Skeletal muscle cell (primary cell): ENCODE measurements around the gene PTPRC.
"Not testable (repeated sequence)": the region's sequence is repeated elsewhere in the genome, so short reads cannot be mapped to it uniquely, and the experiment has no call there.

ENCODE experiments used
- DNase-seq: peaks from one replicate; pipeline ENCODE4 v3.0.0-alpha.2; 2010; ENCODE audit warnings: low read depth
- H3K4me3 ChIP-seq: 2 replicates; pipeline ENCODE4 v1.5.1; 2011; ENCODE audit warnings: low read depth, mild to moderate bottlenecking, control low read depth, low read length, moderate library complexity

The PTPRC gene, protein sequence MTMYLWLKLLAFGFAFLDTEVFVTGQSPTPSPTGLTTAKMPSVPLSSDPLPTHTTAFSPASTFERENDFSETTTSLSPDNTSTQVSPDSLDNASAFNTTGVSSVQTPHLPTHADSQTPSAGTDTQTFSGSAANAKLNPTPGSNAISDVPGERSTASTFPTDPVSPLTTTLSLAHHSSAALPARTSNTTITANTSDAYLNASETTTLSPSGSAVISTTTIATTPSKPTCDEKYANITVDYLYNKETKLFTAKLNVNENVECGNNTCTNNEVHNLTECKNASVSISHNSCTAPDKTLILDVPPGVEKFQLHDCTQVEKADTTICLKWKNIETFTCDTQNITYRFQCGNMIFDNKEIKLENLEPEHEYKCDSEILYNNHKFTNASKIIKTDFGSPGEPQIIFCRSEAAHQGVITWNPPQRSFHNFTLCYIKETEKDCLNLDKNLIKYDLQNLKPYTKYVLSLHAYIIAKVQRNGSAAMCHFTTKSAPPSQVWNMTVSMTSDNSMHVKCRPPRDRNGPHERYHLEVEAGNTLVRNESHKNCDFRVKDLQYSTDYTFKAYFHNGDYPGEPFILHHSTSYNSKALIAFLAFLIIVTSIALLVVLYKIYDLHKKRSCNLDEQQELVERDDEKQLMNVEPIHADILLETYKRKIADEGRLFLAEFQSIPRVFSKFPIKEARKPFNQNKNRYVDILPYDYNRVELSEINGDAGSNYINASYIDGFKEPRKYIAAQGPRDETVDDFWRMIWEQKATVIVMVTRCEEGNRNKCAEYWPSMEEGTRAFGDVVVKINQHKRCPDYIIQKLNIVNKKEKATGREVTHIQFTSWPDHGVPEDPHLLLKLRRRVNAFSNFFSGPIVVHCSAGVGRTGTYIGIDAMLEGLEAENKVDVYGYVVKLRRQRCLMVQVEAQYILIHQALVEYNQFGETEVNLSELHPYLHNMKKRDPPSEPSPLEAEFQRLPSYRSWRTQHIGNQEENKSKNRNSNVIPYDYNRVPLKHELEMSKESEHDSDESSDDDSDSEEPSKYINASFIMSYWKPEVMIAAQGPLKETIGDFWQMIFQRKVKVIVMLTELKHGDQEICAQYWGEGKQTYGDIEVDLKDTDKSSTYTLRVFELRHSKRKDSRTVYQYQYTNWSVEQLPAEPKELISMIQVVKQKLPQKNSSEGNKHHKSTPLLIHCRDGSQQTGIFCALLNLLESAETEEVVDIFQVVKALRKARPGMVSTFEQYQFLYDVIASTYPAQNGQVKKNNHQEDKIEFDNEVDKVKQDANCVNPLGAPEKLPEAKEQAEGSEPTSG (N-terminal part only)

DNA sequence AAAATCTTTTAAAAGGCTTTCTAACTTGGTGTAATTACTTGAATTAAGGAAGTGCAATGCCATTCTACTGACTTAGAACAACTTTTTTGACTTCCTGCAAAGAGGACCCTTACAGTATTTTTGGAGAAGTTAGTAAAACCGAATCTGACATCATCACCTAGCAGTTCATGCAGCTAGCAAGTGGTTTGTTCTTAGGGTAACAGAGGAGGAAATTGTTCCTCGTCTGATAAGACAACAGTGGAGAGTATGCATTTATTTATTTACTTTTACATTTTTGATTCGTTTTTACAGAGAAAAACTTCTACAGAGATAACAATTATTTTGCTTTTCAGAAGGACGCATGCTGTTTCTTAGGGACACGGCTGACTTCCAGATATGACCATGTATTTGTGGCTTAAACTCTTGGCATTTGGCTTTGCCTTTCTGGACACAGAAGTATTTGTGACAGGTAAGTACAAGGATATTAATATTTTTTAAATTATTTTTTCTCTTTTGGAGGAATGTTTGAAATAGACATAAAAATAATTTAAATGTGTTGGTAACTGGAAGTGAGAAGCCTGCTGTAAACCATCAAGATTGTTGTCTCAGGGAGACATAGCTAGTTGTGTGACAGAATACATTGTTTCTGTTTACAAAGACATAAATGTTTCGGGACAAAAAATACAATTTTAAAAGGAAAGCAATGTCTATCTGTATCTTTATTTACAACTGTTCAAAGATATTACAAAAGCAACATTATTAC, at the start of gene PTPRC:
Gene PTPRC (plus strand): TSS at position 147 of the 742 bp plus-strand sequence. CDS start 229 bp downstream, at position 376.
- DNase-seq: no peak
- no peak within 1 kb of the TSS for H3K4me3 ChIP-seq

GRCh38 chr1:198590454-198590853, 48.4 kb upstream of the PTPRC start:
- no peak overlapping the region for H3K4me3 ChIP-seq
- no peak for DNase-seq

- DNase-seq: no peak
- no peak overlapping the region for H3K4me3 ChIP-seq
Observed at GRCh38 chr1:198595765-198596164, 43.1 kb upstream of the PTPRC start.

DNA sequence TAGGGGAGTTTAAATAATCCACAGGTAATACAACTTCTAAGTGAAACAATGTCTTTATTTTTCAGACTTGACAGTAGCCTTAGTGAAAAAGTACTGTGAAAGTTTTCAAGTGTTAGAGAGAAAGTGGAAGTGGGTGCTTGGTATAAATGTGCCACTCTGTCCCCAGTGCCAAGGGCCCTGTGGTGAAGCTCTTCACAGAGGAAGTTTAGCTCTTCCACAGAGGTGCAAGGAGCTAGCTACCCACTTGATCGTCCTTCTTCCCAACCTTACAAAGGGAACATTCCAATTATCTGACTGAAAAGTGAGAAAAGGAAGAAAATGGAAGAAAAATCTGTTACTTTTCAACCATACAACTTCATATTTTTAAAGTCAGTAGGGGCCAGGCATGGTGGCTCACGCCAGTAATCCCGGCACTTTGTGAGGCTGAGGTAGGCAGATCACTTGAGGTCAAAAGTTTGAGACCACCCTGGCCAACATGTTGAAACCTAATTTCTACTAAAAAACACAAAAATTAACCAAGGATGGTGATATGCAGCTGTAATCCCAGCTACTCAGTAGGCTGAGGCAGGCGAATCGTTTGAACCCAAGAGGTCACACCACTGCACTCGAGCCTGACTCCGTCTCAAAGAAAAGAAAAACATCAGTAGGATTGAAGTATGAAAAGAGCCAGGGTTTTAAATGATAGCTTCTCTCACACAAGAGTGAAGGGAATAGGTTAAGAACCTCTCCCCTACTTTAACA, 41.0 kb upstream of the PTPRC start:
- DNase-seq: no peak
- H3K4me3 ChIP-seq: no peak overlapping the region

DNA sequence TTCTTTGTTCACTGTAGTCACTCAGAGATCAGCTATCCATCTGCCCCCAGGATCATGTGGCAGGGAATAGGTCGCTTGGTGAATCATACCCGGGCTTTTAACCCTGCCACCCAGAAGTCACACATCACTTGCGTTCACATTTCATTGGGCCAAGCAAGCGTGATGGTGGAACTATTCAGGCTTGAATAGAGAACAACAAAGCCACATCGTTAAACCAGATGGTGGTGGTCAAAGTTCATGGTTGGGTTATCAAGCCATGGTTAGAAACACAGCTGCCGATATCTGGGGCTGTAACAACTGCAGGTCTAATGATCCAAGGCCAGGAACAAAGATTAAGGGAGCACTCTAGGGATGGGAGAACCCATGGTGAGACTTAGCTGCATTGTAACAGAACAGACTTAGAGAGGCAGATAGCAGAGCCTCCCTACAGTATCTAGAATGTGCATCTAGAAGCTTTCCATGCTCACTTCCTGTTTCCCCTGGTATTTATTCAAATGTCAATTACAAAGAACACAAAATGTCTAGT, 40.0 kb upstream of the PTPRC start:
- no peak overlapping the region for H3K4me3 ChIP-seq
- no peak for DNase-seq

GRCh38 chr1:198599749-198600148, 39.1 kb upstream of the PTPRC start:
- H3K4me3 ChIP-seq: no peak overlapping the region
- DNase-seq: no peak

DNA sequence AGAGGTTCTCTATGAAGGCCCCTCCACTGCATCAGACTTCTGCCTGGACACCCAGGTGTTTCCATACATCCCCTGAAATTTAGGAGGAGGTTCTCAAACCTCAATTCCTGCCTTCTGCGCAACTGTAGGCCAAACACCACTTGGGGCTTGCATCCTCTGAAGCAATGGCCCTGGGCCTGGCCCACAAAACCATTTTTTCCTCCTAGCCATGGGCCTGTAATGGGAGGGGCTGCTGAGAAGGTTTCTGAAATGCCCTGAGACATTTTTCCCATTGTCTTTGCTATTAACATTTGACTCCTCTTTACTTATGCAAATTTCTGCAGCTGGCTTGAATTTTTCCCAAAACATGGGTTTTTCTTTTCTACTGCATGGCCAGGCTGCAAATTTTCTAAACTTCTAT, 37.9 kb upstream of the PTPRC start:
- DNase-seq: no peak
- no peak overlapping the region for H3K4me3 ChIP-seq

- H3K4me3 ChIP-seq, DNase-seq: not testable (repeated sequence)
Observed at GRCh38 chr1:198601310-198601709, 37.5 kb upstream of the PTPRC start.

DNA sequence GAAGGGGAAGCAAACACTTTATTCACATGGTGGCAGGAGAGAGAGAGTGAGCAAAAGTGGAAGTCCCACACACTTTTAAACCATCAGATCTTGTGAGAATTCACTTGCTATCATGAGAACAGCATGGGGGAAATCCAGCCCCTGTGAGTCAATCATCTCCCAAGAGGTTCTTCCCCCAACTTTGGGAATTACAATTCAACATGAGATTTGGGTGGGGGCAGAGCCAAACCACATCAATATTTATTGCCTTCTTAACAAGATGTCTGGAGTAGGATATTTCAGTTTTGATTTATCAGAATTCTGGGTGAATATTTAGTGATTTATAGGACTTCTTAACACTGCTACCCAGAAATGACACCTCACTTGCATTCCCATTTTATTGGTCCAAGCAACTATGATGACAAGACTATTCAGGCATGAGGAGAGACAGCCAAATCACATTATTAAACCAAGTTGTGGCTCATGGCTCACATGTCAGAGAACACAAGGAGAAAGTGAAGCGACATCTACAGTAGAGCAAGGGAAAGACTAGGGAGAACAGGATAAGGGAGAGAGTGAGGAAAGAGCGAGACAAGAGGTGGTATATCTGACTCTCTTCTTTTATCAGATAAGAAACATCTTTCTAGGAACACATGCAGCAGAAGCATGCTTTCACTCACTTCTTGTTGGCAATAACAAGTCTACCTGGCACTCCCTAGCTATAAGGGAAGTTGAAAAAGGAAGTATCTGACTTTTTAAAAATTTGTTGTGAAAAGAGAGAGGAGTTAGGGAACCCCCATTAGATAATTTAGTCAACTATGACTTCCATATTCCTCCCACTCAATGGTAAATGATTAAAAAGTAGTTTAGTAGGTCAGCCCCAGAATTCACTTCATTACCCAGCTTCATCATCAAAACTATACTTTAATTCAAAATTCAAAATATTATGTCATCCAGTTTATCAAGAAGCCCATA, 36.6 kb upstream of the PTPRC start:
- H3K4me3 ChIP-seq: no peak overlapping the region
- no peak for DNase-seq

DNA sequence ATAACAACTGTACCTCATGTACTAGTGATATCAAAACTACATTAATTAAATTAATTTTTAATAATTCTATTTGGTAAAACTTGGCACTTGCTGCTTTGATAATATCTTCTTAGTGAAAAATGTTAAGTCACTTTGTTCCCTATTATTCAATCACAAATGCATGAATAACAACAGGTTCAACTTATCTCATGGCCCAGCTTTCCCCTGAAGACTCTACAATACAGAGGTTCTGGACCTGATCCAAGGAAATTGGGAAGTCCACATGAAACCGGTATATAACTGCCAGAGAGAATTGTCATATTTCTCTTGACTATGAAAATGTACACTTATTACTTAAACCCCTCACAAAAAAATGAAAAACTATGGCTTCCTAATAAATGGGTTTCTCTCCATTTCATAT, 33.9 kb upstream of the PTPRC start:
- DNase-seq: no peak
- H3K4me3 ChIP-seq: no peak overlapping the region

DNA sequence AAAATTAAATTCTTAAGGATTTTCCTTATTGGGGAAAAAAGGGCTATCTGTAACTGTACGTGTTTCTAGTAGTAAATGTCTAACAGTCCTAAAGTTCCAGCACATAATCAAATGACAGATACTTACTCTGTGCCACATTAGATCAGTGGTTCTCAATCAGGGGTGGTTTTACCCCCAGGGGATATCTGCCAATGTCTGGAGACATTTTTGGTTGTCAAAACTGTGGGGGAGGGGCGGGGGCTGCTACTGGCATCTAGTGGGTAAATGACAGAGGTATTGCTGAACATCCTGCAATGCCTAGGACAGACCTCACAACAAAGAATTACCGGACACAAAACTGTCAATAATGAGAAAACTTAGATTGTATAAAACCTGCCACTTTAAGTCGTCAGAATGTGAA, 33.4 kb upstream of the PTPRC start:
- DNase-seq: no peak
- H3K4me3 ChIP-seq: no peak overlapping the region

- DNase-seq: no peak
Observed at GRCh38 chr1:198606020-198606438, 32.8 kb upstream of the PTPRC start.

GRCh38 chr1:198607714-198608113, 31.1 kb upstream of the PTPRC start:
- H3K4me3 ChIP-seq: no peak overlapping the region
- DNase-seq: no peak

More at GRCh38 chr1:198606020-198606438, 32.8 kb upstream of the PTPRC start:
- H3K4me3 ChIP-seq: no peak overlapping the region

GRCh38 chr1:198610362-198610761, 28.5 kb upstream of the PTPRC start:
- no peak for DNase-seq
- no peak overlapping the region for H3K4me3 ChIP-seq

DNA sequence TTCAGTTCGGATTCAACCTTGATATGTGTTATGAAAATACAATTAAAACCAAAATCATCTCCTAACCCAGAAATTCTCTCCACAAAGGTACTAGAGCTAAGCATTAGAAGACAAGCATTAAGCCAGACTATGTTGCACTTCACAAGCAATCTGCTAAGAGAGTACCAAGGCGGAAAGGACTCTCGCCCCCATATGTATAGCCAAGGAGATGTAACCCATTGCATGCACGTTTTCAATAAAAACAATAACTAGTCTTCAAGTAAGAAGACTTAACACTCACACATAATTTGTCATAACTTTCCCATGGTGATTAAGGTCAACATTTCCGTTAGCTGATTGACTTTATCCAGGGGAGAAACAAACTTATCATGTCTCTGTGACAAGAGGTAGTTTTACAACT, 27.6 kb upstream of the PTPRC start:
- H3K4me3 ChIP-seq: no peak overlapping the region

DNA sequence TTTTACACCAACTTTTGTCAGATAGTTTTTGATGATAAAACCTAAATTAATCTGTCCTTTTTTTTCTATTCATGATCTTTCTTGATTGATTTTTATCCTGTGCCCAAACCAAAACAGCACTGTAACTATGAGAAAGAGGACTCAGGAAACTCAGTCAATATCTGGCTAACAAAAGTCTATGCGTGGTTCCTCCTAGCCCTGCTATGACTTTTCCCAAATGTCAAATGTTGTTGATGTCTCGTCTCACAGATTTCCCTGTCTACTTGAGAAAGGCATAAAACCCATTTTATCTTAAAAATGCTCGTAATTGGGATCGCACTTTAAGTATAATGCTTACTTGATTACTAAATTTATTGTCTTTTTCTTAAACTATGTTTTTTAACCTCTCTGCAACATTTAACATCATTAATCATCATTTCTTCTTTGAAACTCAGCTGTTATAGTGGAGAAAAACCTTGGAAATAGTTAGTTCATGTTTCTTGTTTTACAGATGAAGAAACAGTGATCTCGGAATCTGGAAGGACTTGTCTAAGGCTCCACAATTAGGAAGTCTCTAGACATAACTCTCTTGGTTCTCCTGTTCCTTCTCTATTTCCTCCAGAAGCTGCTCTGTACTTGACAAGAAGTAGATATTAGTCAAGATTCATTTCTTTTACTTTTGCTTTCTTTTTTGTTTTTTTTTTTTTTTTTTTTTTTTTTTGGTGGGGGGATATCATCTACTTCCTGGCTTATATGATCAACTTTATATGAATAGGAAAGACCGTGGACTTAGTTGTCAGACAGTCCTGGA, 26.2 kb upstream of the PTPRC start:
- no peak overlapping the region for H3K4me3 ChIP-seq
- DNase-seq: no peak

More for the DNA sequence above, 27.6 kb upstream of the PTPRC start:
- no peak for DNase-seq
